GM23248 (cell line): ENCODE data around the gene SLC10A7.

Source experiments
- EZH2 ChIP-seq: fragments of 200-600 bp; sonication (generic); IDR thresholded peaks from 2 replicates; pipeline ENCODE4 v1.6.1; 2018; ENCODE audit warnings: antibody characterized with exemption, mild to moderate bottlenecking; ENCODE audit not compliant: insufficient read depth, poor library complexity, severe bottlenecking
- EZH2phosphoT487 ChIP-seq: fragments of 200-600 bp; sonication (generic); IDR thresholded peaks from 2 replicates; pipeline ENCODE4 v1.6.1; 2018; ENCODE audit warnings: antibody characterized with exemption, moderate library complexity, mild to moderate bottlenecking, low read depth; ENCODE audit not compliant: insufficient read depth

DNA sequence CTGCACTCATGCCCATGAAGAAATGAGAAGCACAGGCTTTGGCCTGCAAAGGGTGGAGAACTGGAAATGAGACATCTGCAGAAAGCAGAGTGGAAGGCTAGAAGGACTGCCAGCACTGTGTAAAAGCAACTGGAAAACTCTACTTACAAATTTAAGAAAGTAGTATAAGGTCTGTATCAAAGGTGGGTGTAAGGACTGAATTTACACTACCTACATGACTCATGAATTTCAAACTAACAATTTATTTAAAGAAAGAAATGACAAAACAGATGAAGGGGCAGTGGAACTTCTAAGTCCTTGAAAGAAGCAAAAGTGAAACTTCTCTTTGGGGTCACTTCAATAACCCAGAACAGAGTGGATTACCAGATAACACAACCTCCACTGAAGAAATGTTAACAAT lies 71.2 kb downstream of the SLC10A7 start:
- TF ChIP-seq EZH2 = no peak
- TF ChIP-seq EZH2phosphoT487 = no peak
